Tibial artery (tissue), 4 donors: Measurements from ENCODE around the gene VTI1A.

Source experiments
- DNase-seq, 2 donors: peaks; one replicate each; pipeline ENCODE4 v3.0.0-alpha.2; 2019
- H3K27ac ChIP-seq, 2 donors: fragments of 200-600 bp; sonication (generic) in 1 of 2; 1 replicate in 1 of 2; 2 replicates in 1 of 2; pipeline ENCODE4 v1.5.1; 2018 to 2019; ENCODE audit warnings: mild to moderate bottlenecking in 1 of 2
- H3K27me3 ChIP-seq, 2 donors: fragments of 200-600 bp; sonication (generic) in 1 of 2; one replicate each; pipeline versions ENCODE4 v1.5.1 to v1.6.0; 2016 to 2019
- H3K36me3 ChIP-seq, 3 donors: fragments of 200-600 bp; sonication (generic) in 2 of 3; one replicate each; pipeline ENCODE4 v1.5.1; 2016 to 2019; ENCODE audit warnings: mild to moderate bottlenecking in 2 of 3
- H3K4me1 ChIP-seq, 4 donors: fragments of 200-600 bp; sonication (generic) in 2 of 4; 1 replicate in 3 of 4; 2 replicates in 1 of 4; pipeline ENCODE4 v1.5.1; 2016 to 2019
- H3K4me3 ChIP-seq, 2 donors: fragments of 200-600 bp; sonication (generic) in 1 of 2; 1 replicate in 1 of 2; 2 replicates in 1 of 2; pipeline ENCODE4 v1.5.1; 2018 to 2019; ENCODE audit warnings: mild to moderate bottlenecking in 2 of 2
- H3K9me3 ChIP-seq, 3 donors: fragments of 200-600 bp; sonication (generic) in 1 of 3; one replicate each; pipeline ENCODE4 v1.5.1; 2016 to 2019
- CTCF ChIP-seq, 2 experiments: fragments of 200-600 bp in 1 of 2; fragments of 450-650 bp in 1 of 2; IDR thresholded peaks; one replicate each; pipeline ENCODE4 v1.5.1; 2017 to 2019; ENCODE audit warnings: antibody characterized with exemption in 2 of 2, mild to moderate bottlenecking in 1 of 2, moderate library complexity in 1 of 2
- intact Hi-C: fragments of 100-400 bp; cut with DNase I; formaldehyde crosslinking; loops from one replicate; pipeline ENCODE4 v1.15.0; 2023; ENCODE audit warnings: low total_unique reads

Gene VTI1A

GRCh38 chr10:112515852-112516251 lies 68.8 kb downstream of the VTI1A start:
- no peak overlapping the region for H3K27ac ChIP-seq
- no peaks in the 10 kb centered on the region for H3K9me3 ChIP-seq
- TF ChIP-seq CTCF (IDR thresholded peaks at IDR 0.05), result no peak
- intact Hi-C loops, result no loop called here
- no peaks in the 10 kb centered on the region for H3K36me3 ChIP-seq
- peaks cover 0 to 6% (median 0%) of the 10 kb centered on the region in 4 donors for H3K4me1 ChIP-seq
- no peak for DNase-seq
- H3K4me3 ChIP-seq, result no peak overlapping the region
- H3K27me3 ChIP-seq, result no peaks in the 10 kb centered on the region

- Histone ChIP-seq H3K36me3 (no peaks in the 10 kb centered on the region), H3K4me3 (no peak overlapping the region), H3K9me3 (no peaks in the 10 kb centered on the region), H3K27ac (no peak overlapping the region), H3K4me1 (peaks cover 0 to 16% (median 0%) of the 10 kb centered on the region in 4 donors), H3K27me3 (no peaks in the 10 kb centered on the region)
- no peak for TF ChIP-seq CTCF (IDR thresholded peaks at IDR 0.05)
- DNase-seq, result no peak
- intact Hi-C loops, result no loop called here
These were observed 70.4 kb downstream of the VTI1A start for GRCh38 chr10:112517451-112517862.

- no peaks in the 10 kb centered on the region for H3K36me3 ChIP-seq
- no peaks in the 10 kb centered on the region for H3K27me3 ChIP-seq
- intact Hi-C loops, result no loop called here
- no peak overlapping the region for H3K4me3 ChIP-seq
- no peak overlapping the region for H3K27ac ChIP-seq
- no peak for DNase-seq
- H3K9me3 ChIP-seq, result no peaks in the 10 kb centered on the region
- TF ChIP-seq CTCF (IDR thresholded peaks at IDR 0.05), result no peak
- peaks cover 0 to 16% (median 0%) of the 10 kb centered on the region in 4 donors for H3K4me1 ChIP-seq
These were observed 72.2 kb downstream of the VTI1A start for GRCh38 chr10:112519133-112519761.

- peaks cover 0 to 12% (median 0%) of the 10 kb centered on the region in 4 donors for H3K4me1 ChIP-seq
- H3K36me3 ChIP-seq, result no peaks in the 10 kb centered on the region
- intact Hi-C loops, result no loop called here
- H3K9me3 ChIP-seq, result no peaks in the 10 kb centered on the region
- no peak overlapping the region for H3K27ac ChIP-seq
- H3K27me3 ChIP-seq, result no peaks in the 10 kb centered on the region
- no peak for TF ChIP-seq CTCF (IDR thresholded peaks at IDR 0.05)
- DNase-seq, result no peak
- no peak overlapping the region for H3K4me3 ChIP-seq
These were observed 73.9 kb downstream of the VTI1A start for GRCh38 chr10:112520914-112521313.

- no peak for DNase-seq
- Histone ChIP-seq H3K4me1 (peaks cover 0 to 12% (median 0%) of the 10 kb centered on the region in 4 donors), H3K36me3 (no peaks in the 10 kb centered on the region), H3K4me3 (no peak overlapping the region), H3K27ac (no peak overlapping the region), H3K9me3 (no peaks in the 10 kb centered on the region), H3K27me3 (no peaks in the 10 kb centered on the region)
- intact Hi-C loops, result no loop called here
- no peak for TF ChIP-seq CTCF (IDR thresholded peaks at IDR 0.05)
These were observed 77.6 kb downstream of the VTI1A start for GRCh38 chr10:112524641-112525040.

GRCh38 chr10:112525200-112525599 lies 78.2 kb downstream of the VTI1A start:
- Histone ChIP-seq H3K36me3 (no peaks in the 10 kb centered on the region), H3K27ac (no peak overlapping the region), H3K9me3 (no peaks in the 10 kb centered on the region), H3K4me3 (no peak overlapping the region), H3K27me3 (no peaks in the 10 kb centered on the region), H3K4me1 (peaks cover 0 to 12% (median 0%) of the 10 kb centered on the region in 4 donors)
- no peak for DNase-seq
- TF ChIP-seq CTCF (IDR thresholded peaks at IDR 0.05), result no peak
- intact Hi-C loops, result no loop called here
